ENCODE measurements around the gene SFTA2. TPM values are rescaled to one million over a fixed set of nuclear protein-coding genes. Genes with fewer than 3 reads are reported as not detected.

Gene SFTA2
- total RNA-seq, 1 experiment from 2014 or later = not detected

DNA sequence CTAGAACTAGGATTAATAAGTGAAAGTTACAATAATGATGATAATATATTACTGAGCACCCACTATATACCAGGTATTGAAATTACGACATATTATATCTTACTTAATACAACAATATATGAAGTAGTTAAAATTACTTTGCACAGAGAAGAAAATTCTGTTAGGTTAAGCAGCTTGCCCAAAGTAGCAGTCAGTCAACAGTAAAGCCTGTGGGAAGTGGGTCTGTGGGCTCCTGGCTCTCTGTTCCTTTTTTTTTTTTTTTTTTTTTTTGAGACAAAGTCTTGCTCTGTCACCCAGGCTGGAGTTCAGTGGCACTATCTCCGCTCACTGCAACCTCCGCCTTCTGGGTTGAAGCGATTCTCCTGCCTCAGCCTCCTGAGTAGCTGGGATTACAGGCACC lies 28.7 kb downstream of the SFTA2 start:
- ATAC-seq (no peak), DNase-seq (ENCODE audit: low read depth, low spot score) (no peak)
- Histone ChIP-seq H2AFZ (ENCODE audit: low read depth, low read length, poor library complexity, severe bottlenecking) (no peak overlapping the region), H3K9me3 (ENCODE audit: control insufficient read depth in 1 of 2, insufficient read depth in 1 of 2, low read depth in 1 of 2, low read length in 2 of 2) (no peaks in the 10 kb centered on the region), H3K79me2 (ENCODE audit: insufficient read depth, low read length) (peaks cover 2% of the 10 kb centered on the region), H3K4me3 (replicated peaks in 1 of 2; ENCODE audit: low read depth in 1 of 2, low read length in 2 of 2) (no peak overlapping the region), H3K27ac (ENCODE audit: low read depth, low read length) (no peak overlapping the region), H3K9ac (ENCODE audit: low read length) (no peak overlapping the region), H3K27me3 (ENCODE audit: insufficient read depth, low read length) (no peaks in the 10 kb centered on the region), H3K4me2 (ENCODE audit: low read length) (no peak overlapping the region), H3K4me1 (ENCODE audit: control insufficient read depth in 1 of 2, insufficient read depth in 2 of 2, low read length in 2 of 2) (peaks cover 3 to 8% of the 10 kb centered on the region in 2 experiments; a peak in 3 of 4 replicates), H3K9me2 (ENCODE audit: insufficient read depth) (no peaks in the 10 kb centered on the region), H4K20me1 (ENCODE audit: insufficient read depth) (no peaks in the 10 kb centered on the region), H3K36me3 (ENCODE audit: control insufficient read depth in 1 of 2, insufficient read depth in 2 of 2, low read length in 2 of 2) (peaks cover 4 to 10% of the 10 kb centered on the region in 2 experiments; a peak in 2 of 4 replicates)
- no TSS peak for BruUV-seq (replicated peaks)
- ChIA-PET CTCF (no interaction called here), RAD21 (ENCODE audit: low non-redundant PET in 1 of 2, low total read pairs in 2 of 2, uncharacterized antibody in 2 of 2, unreplicated experiment in 2 of 2) (no interaction called here), POLR2A (no interaction called here)
- TF ChIP-seq JUND (IDR thresholded peaks at IDR 0.05) (no peak), SIN3A (IDR thresholded peaks at IDR 0.05; ENCODE audit: low read depth) (no peak), SP1 (IDR thresholded peaks at IDR 0.05; ENCODE audit: low read depth) (no peak), FOSL1 (IDR thresholded peaks at IDR 0.05; ENCODE audit: low read depth) (no peak), YY1 (IDR thresholded peaks at IDR 0.05; ENCODE audit: extremely low read depth, insufficient replicate concordance, low read depth, low read length) (no peak), SRF (IDR thresholded peaks at IDR 0.05; ENCODE audit: low read depth) (no peak), EGR1 (IDR thresholded peaks at IDR 0.05; ENCODE audit: low read depth) (no peak), ATF3 (IDR thresholded peaks at IDR 0.05) (no peak)
- TF ChIP-seq, protein P1, sequence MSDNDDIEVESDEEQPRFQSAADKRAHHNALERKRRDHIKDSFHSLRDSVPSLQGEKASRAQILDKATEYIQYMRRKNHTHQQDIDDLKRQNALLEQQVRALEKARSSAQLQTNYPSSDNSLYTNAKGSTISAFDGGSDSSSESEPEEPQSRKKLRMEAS (IDR thresholded peaks at IDR 0.05) = no peak
- TF ChIP-seq, protein P2, sequence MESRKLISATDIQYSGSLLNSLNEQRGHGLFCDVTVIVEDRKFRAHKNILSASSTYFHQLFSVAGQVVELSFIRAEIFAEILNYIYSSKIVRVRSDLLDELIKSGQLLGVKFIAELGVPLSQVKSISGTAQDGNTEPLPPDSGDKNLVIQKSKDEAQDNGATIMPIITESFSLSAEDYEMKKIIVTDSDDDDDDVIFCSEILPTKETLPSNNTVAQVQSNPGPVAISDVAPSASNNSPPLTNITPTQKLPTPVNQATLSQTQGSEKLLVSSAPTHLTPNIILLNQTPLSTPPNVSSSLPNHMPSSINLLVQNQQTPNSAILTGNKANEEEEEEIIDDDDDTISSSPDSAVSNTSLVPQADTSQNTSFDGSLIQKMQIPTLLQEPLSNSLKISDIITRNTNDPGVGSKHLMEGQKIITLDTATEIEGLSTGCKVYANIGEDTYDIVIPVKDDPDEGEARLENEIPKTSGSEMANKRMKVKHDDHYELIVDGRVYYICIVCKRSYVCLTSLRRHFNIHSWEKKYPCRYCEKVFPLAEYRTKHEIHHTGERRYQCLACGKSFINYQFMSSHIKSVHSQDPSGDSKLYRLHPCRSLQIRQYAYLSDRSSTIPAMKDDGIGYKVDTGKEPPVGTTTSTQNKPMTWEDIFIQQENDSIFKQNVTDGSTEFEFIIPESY (IDR thresholded peaks at IDR 0.05; ENCODE audit: extremely low read depth, insufficient replicate concordance, low read length) = no peak
- intact Hi-C loops (cut with micrococcal nuclease) = no loop called here
